CD4-positive, alpha-beta T cell (primary cell): Measurements from ENCODE around the gene SOCS6. TPM values are rescaled to one million over a fixed set of nuclear protein-coding genes. Genes with fewer than 3 reads are reported as not detected.

ENCODE experiments used
- ATAC-seq: fragments of 200-7000 bp; cut with Tn5 transposase; one replicate; pipeline ENCODE4 v1.10.0; 2022; ENCODE audit warnings: mild to moderate bottlenecking; ENCODE audit not compliant: poor library complexity
- CTCF ChIA-PET: fragments of 350-600 bp; sonication (Branson Sonifier 250); formaldehyde crosslinking; loops from one replicate; lab custom pipeline; 2021; ENCODE audit warnings: antibody characterized with exemption, inconsistent platforms; lab: Charles Lee
- POLR2A ChIA-PET: fragments of 350-600 bp; sonication (Branson Sonifier 250); formaldehyde crosslinking; loops from one replicate; lab custom pipeline; 2021; ENCODE audit warnings: antibody characterized with exemption, inconsistent platforms; lab: Charles Lee
- DNase-seq, 14 experiments: peaks; one replicate each; pipeline ENCODE4 v3.0.0-alpha.2; 2013 to 2020; ENCODE audit warnings: mixed read lengths in 2 of 14
- H3K27ac ChIP-seq, 2 donors: one replicate each; pipeline versions ENCODE4 v1.5.1 to v1.7.0; 2013; ENCODE audit warnings: low read length in 2 of 2, low read depth in 1 of 2, mild to moderate bottlenecking in 1 of 2
- H3K27me3 ChIP-seq, 2 experiments: 1 replicate in 1 of 2; 2 replicates in 1 of 2; pipeline versions ENCODE4 v1.6.1 to v1.7.0; 2013; ENCODE audit warnings: low read length in 2 of 2, control low read depth in 1 of 2, mild to moderate bottlenecking in 1 of 2, moderate library complexity in 1 of 2; ENCODE audit not compliant: insufficient read depth in 2 of 2, control insufficient read depth in 1 of 2
- H3K36me3 ChIP-seq: one replicate; pipeline ENCODE4 v1.6.1; 2013; ENCODE audit warnings: low read length, control low read depth; ENCODE audit not compliant: insufficient read depth
- H3K4me1 ChIP-seq: one replicate; pipeline ENCODE4 v1.6.1; 2013; ENCODE audit warnings: low read length, control low read depth; ENCODE audit not compliant: insufficient read depth
- H3K4me3 ChIP-seq: one replicate; pipeline ENCODE4 v1.5.1; 2013; ENCODE audit warnings: mild to moderate bottlenecking, low read length, moderate library complexity
- H3K9me3 ChIP-seq, 2 experiments: 1 replicate in 1 of 2; 2 replicates in 1 of 2; pipeline versions ENCODE4 v1.6.1 to v1.7.0; 2013; ENCODE audit warnings: low read length in 2 of 2, mild to moderate bottlenecking in 2 of 2, control low read depth in 1 of 2, moderate library complexity in 1 of 2; ENCODE audit not compliant: control insufficient read depth in 1 of 2, insufficient read depth in 1 of 2
- H3K27ac Mint-ChIP-seq: one replicate; pipeline ENCODE4 v1.8.0; 2020; ENCODE audit warnings: mixed read lengths
- H3K27me3 Mint-ChIP-seq: one replicate; pipeline ENCODE4 v1.8.0; 2021; ENCODE audit warnings: mixed read lengths
- H3K36me3 Mint-ChIP-seq: one replicate; pipeline ENCODE4 v1.8.0; 2021; ENCODE audit warnings: low read depth, mixed read lengths
- H3K4me1 Mint-ChIP-seq: one replicate; pipeline ENCODE4 v1.8.0; 2021; ENCODE audit warnings: low read depth, mixed read lengths
- H3K4me3 Mint-ChIP-seq: one replicate; pipeline ENCODE4 v1.8.0; 2020; ENCODE audit warnings: mild to moderate bottlenecking, mixed read lengths
- H3K9me3 Mint-ChIP-seq: one replicate; pipeline ENCODE4 v1.8.0; 2020; ENCODE audit warnings: mixed read lengths
- intact Hi-C, 2 experiments: fragments of 100-400 bp; cut with DNase I in 1 of 2; cut with micrococcal nuclease in 1 of 2; formaldehyde crosslinking; loops; one replicate each; pipeline versions ENCODE4 v1.15.1 to v1.9.0; 2023 to 2025; cut with DNase I, micrococcal nuclease
- total RNA-seq, 174 experiments: library from RNA in 2 of 174; stranded (reverse) in 2 of 174; gene quantifications; one replicate each; pipeline ENCODE4 v1.2.3 and lab custom pipeline; 2021 to 2026
- TF ChIP-seq, protein P1 (sequence below): fragments of 200-600 bp; IDR thresholded peaks from one replicate; pipeline ENCODE4 v1.8.0; 2022; ENCODE audit warnings: antibody characterized with exemption, mild to moderate bottlenecking

SOCS6 gene
- total RNA-seq, 2 experiments from 2014 or later: 1.8 to 2.5 TPM

- H3K4me1 ChIP-seq: no peaks in the 10 kb centered on the region
- no peaks in the 10 kb centered on the region for H3K36me3 ChIP-seq
- H3K27me3 Mint-ChIP-seq: no peaks in the 10 kb centered on the region
- no peaks in the 10 kb centered on the region for H3K36me3 Mint-ChIP-seq
- no peak overlapping the region for H3K27ac ChIP-seq
- intact Hi-C loops: no loop called here
- POLR2A ChIA-PET: no interaction called here
- TF ChIP-seq, protein P1, sequence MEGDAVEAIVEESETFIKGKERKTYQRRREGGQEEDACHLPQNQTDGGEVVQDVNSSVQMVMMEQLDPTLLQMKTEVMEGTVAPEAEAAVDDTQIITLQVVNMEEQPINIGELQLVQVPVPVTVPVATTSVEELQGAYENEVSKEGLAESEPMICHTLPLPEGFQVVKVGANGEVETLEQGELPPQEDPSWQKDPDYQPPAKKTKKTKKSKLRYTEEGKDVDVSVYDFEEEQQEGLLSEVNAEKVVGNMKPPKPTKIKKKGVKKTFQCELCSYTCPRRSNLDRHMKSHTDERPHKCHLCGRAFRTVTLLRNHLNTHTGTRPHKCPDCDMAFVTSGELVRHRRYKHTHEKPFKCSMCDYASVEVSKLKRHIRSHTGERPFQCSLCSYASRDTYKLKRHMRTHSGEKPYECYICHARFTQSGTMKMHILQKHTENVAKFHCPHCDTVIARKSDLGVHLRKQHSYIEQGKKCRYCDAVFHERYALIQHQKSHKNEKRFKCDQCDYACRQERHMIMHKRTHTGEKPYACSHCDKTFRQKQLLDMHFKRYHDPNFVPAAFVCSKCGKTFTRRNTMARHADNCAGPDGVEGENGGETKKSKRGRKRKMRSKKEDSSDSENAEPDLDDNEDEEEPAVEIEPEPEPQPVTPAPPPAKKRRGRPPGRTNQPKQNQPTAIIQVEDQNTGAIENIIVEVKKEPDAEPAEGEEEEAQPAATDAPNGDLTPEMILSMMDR: no peak
- H3K27ac Mint-ChIP-seq: no peak overlapping the region
- ATAC-seq (no peak), DNase-seq (no peak)
- H3K4me1 Mint-ChIP-seq: no peaks in the 10 kb centered on the region
- H3K9me3 Mint-ChIP-seq: no peaks in the 10 kb centered on the region
- H3K4me3 ChIP-seq: no peak overlapping the region
- no peak overlapping the region for H3K4me3 Mint-ChIP-seq
- H3K27me3 ChIP-seq: no peaks in the 10 kb centered on the region
- H3K9me3 ChIP-seq: peaks cover 0 to 3% of the 10 kb centered on the region in 2 experiments
- CTCF ChIA-PET: no interaction called here
Measured at GRCh38 chr18:70332694-70333093, 43.8 kb downstream of the SOCS6 start.

- H3K36me3 Mint-ChIP-seq: no peaks in the 10 kb centered on the region
- TF ChIP-seq, protein P1: no peak
- H3K4me3 Mint-ChIP-seq: no peak overlapping the region
- Histone ChIP-seq H3K36me3 (no peaks in the 10 kb centered on the region), H3K9me3 (peaks cover 0 to 3% of the 10 kb centered on the region in 2 experiments), H3K4me3 (no peak overlapping the region), H3K27ac (no peak overlapping the region), H3K4me1 (no peaks in the 10 kb centered on the region), H3K27me3 (no peaks in the 10 kb centered on the region)
- ATAC-seq (no peak), DNase-seq (no peak)
- ChIA-PET POLR2A (no interaction called here), CTCF (no interaction called here)
- no peaks in the 10 kb centered on the region for H3K27me3 Mint-ChIP-seq
- intact Hi-C loops: no loop called here
- no peaks in the 10 kb centered on the region for H3K9me3 Mint-ChIP-seq
- H3K4me1 Mint-ChIP-seq: no peaks in the 10 kb centered on the region
- H3K27ac Mint-ChIP-seq: no peak overlapping the region
Measured at GRCh38 chr18:70333316-70333715, 44.5 kb downstream of the SOCS6 start.

- no peak for DNase-seq
- no peaks in the 10 kb centered on the region for H3K27me3 Mint-ChIP-seq
Measured at GRCh38 chr18:70333757-70334156, 44.9 kb downstream of the SOCS6 start.

More at GRCh38 chr18:70333757-70334156, 44.9 kb downstream of the SOCS6 start:
- H3K27ac Mint-ChIP-seq: no peak overlapping the region
- no peaks in the 10 kb centered on the region for H3K4me1 Mint-ChIP-seq
- Histone ChIP-seq H3K36me3 (no peaks in the 10 kb centered on the region), H3K27me3 (no peaks in the 10 kb centered on the region), H3K27ac (no peak overlapping the region), H3K4me1 (no peaks in the 10 kb centered on the region), H3K4me3 (no peak overlapping the region), H3K9me3 (peaks cover 0 to 3% of the 10 kb centered on the region in 2 experiments)
- CTCF ChIA-PET: no interaction called here
- intact Hi-C loops: no loop called here
- POLR2A ChIA-PET: no interaction called here
- no peaks in the 10 kb centered on the region for H3K9me3 Mint-ChIP-seq
- TF ChIP-seq, protein P1: no peak
- H3K4me3 Mint-ChIP-seq: no peak overlapping the region
- no peaks in the 10 kb centered on the region for H3K36me3 Mint-ChIP-seq
- ATAC-seq: no peak
